ENCODE data around the gene RGR.

Gene RGR

GRCh38 chr10:84294766-84295447, 50.1 kb downstream of the RGR start:
- no CpG with 5 or more reads among the region's 1 CpG for WGBS (ENCODE audit: insufficient coverage, insufficient read length)
- peaks cover 9% of the 10 kb centered on the region for H3K4me1 ChIP-seq (ENCODE audit: control insufficient read depth, insufficient read depth, low read length)
- no peaks in the 10 kb centered on the region for H3K27me3 ChIP-seq (ENCODE audit: control insufficient read depth, insufficient read depth, low read length)
- H3K9me3 ChIP-seq (ENCODE audit: control insufficient read depth, insufficient read depth, low read length), result no peaks in the 10 kb centered on the region
- no peak overlapping the region for H3K4me3 ChIP-seq (ENCODE audit: low read length)
- no peak overlapping the region for H3K27ac ChIP-seq (ENCODE audit: low read length)
- H3K36me3 ChIP-seq (ENCODE audit: control insufficient read depth, insufficient read depth, low read length), result no peaks in the 10 kb centered on the region
- no peak for DNase-seq (ENCODE audit: low read depth, low spot score)

- WGBS (ENCODE audit: insufficient coverage, insufficient read length), result no CpG with 5 or more reads among the region's 10 CpGs
- Histone ChIP-seq H3K4me1 (ENCODE audit: control insufficient read depth, insufficient read depth, low read length) (peaks cover 9% of the 10 kb centered on the region), H3K4me3 (ENCODE audit: low read length) (no peak overlapping the region), H3K9me3 (ENCODE audit: control insufficient read depth, insufficient read depth, low read length) (no peaks in the 10 kb centered on the region), H3K27me3 (ENCODE audit: control insufficient read depth, insufficient read depth, low read length) (no peaks in the 10 kb centered on the region), H3K27ac (ENCODE audit: low read length) (peak overlapping the region; percentile 54), H3K36me3 (ENCODE audit: control insufficient read depth, insufficient read depth, low read length) (no peaks in the 10 kb centered on the region)
- peak; percentile 29 for DNase-seq (ENCODE audit: low read depth, low spot score)
These were observed 51.5 kb downstream of the RGR start for GRCh38 chr10:84296091-84296981.

- no CpG with 5 or more reads among the region's 3 CpGs for WGBS (ENCODE audit: insufficient coverage, insufficient read length)
- H3K36me3 ChIP-seq (ENCODE audit: control insufficient read depth, insufficient read depth, low read length), result no peaks in the 10 kb centered on the region
- H3K4me3 ChIP-seq (ENCODE audit: low read length), result no peak overlapping the region
- H3K27me3 ChIP-seq (ENCODE audit: control insufficient read depth, insufficient read depth, low read length), result no peaks in the 10 kb centered on the region
- H3K9me3 ChIP-seq (ENCODE audit: control insufficient read depth, insufficient read depth, low read length), result no peaks in the 10 kb centered on the region
- H3K27ac ChIP-seq (ENCODE audit: low read length), result no peak overlapping the region
- H3K4me1 ChIP-seq (ENCODE audit: control insufficient read depth, insufficient read depth, low read length), result peaks cover 9% of the 10 kb centered on the region
- no peak for DNase-seq (ENCODE audit: low read depth, low spot score)
These were observed 53.2 kb downstream of the RGR start for GRCh38 chr10:84298057-84298456.

GRCh38 chr10:84302223-84302622, 57.4 kb downstream of the RGR start:
- H3K4me1 ChIP-seq (ENCODE audit: control insufficient read depth, insufficient read depth, low read length), result peaks cover 3% of the 10 kb centered on the region; the same call in 1 of the 2 replicates
- H3K4me3 ChIP-seq (ENCODE audit: low read length), result no peak overlapping the region
- H3K27me3 ChIP-seq (ENCODE audit: control insufficient read depth, insufficient read depth, low read length), result no peaks in the 10 kb centered on the region
- H3K9me3 ChIP-seq (ENCODE audit: control insufficient read depth, insufficient read depth, low read length), result no peaks in the 10 kb centered on the region
- no peaks in the 10 kb centered on the region for H3K36me3 ChIP-seq (ENCODE audit: control insufficient read depth, insufficient read depth, low read length)
- WGBS (ENCODE audit: insufficient coverage, insufficient read length), result no CpG with 5 or more reads among the region's 2 CpGs
- DNase-seq (ENCODE audit: low read depth, low spot score), result no peak
- H3K27ac ChIP-seq (ENCODE audit: low read length), result no peak overlapping the region

GRCh38 chr10:84306751-84307384, 62.0 kb downstream of the RGR start:
- no CpG with 5 or more reads among the region's 4 CpGs for WGBS (ENCODE audit: insufficient coverage, insufficient read length)
- Histone ChIP-seq H3K4me3 (ENCODE audit: low read length) (no peak overlapping the region), H3K36me3 (ENCODE audit: control insufficient read depth, insufficient read depth, low read length) (no peaks in the 10 kb centered on the region), H3K4me1 (ENCODE audit: control insufficient read depth, insufficient read depth, low read length) (0 out of 2 replicates have a peak, but pooled peaks cover 2% of the 10 kb centered on the region), H3K9me3 (ENCODE audit: control insufficient read depth, insufficient read depth, low read length) (no peaks in the 10 kb centered on the region), H3K27ac (ENCODE audit: low read length) (no peak overlapping the region), H3K27me3 (ENCODE audit: control insufficient read depth, insufficient read depth, low read length) (no peaks in the 10 kb centered on the region)
- no peak for DNase-seq (ENCODE audit: low read depth, low spot score)

GRCh38 chr10:84308021-84308420, 63.2 kb downstream of the RGR start:
- WGBS (ENCODE audit: insufficient coverage, insufficient read length), result no CpG with 5 or more reads among the region's 1 CpG
- H3K4me1 ChIP-seq (ENCODE audit: control insufficient read depth, insufficient read depth, low read length), result 0 out of 2 replicates have a peak, but pooled peaks cover 2% of the 10 kb centered on the region
- H3K4me3 ChIP-seq (ENCODE audit: low read length), result no peak overlapping the region
- H3K36me3 ChIP-seq (ENCODE audit: control insufficient read depth, insufficient read depth, low read length), result no peaks in the 10 kb centered on the region
- H3K9me3 ChIP-seq (ENCODE audit: control insufficient read depth, insufficient read depth, low read length), result no peaks in the 10 kb centered on the region
- no peak for DNase-seq (ENCODE audit: low read depth, low spot score)
- H3K27ac ChIP-seq (ENCODE audit: low read length), result no peak overlapping the region
- no peaks in the 10 kb centered on the region for H3K27me3 ChIP-seq (ENCODE audit: control insufficient read depth, insufficient read depth, low read length)

- DNase-seq (ENCODE audit: low read depth, low spot score), result no peak
- H3K27me3 ChIP-seq (ENCODE audit: control insufficient read depth, insufficient read depth, low read length), result no peaks in the 10 kb centered on the region
- no peak overlapping the region for H3K4me3 ChIP-seq (ENCODE audit: low read length)
- H3K9me3 ChIP-seq (ENCODE audit: control insufficient read depth, insufficient read depth, low read length), result no peaks in the 10 kb centered on the region
- WGBS (ENCODE audit: insufficient coverage, insufficient read length), result no CpG with 5 or more reads among the region's 6 CpGs
- no peak overlapping the region for H3K27ac ChIP-seq (ENCODE audit: low read length)
- no peaks in the 10 kb centered on the region for H3K36me3 ChIP-seq (ENCODE audit: control insufficient read depth, insufficient read depth, low read length)
- 0 out of 2 replicates have a peak, but pooled peaks cover 2% of the 10 kb centered on the region for H3K4me1 ChIP-seq (ENCODE audit: control insufficient read depth, insufficient read depth, low read length)
These were observed 63.8 kb downstream of the RGR start for GRCh38 chr10:84308481-84309304.
